ENCODE results near the gene ATP6V0B. TPM values are rescaled to one million over a fixed set of nuclear protein-coding genes. Genes with fewer than 3 reads are reported as not detected.

The ATP6V0B gene
- total and polyA plus RNA-seq, 4 donors: 69.5 to 277 (median 129) TPM

DNA sequence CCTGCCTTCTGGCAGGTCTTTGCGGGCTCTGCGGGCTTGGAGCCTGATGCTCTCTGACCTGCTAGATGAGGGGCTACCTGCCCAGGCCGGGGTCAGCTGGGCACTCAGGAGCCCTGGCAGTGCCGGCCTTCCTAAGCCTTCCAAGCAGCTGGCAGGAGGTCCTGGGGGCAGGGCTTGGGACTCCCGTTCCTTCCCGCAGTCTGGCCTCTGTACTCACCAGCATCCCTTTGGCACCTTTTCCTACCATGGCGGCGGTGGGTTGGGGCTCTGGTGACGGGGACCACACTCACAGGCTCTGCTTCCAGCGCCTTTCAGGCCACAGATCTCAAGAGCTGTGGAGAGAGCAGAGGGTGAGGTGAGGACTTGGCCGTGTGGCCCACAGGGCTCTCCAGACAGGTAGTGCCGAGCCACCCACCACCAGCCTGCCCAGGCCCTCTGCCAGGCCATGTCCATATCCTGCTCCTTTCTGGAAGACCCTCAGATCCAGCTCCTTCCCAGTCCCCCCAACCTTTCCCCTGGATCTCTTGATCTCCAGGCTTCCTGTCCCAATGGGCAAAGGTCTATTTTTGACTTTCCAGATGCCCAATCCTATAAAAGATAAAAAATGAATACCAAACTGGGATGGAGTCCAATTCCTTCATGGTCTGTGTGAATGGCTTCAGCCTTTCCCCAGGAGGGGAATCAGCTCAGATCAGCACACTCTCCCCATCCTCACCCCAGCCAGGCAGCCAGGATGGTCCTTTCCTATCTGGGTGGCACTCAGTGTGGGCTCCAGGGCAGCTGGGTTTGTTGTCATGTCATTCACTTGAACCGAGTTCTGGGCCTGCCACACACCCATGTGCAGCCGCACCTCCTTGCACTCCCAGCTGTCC is 49.5 kb downstream of the ATP6V0B start:
- no peak overlapping the region for H3K27ac ChIP-seq (ENCODE audit: low read depth in 1 of 2, low read length in 2 of 2)
- TF ChIP-seq EGR1 (IDR thresholded peaks at IDR 0.05; ENCODE audit: low read depth in 2 of 2): no peak
- TF ChIP-seq HNF4A (conservative IDR thresholded peaks at IDR 0.05): no peak
- no peak for TF ChIP-seq YY1 (IDR thresholded peaks at IDR 0.05)
- TF ChIP-seq, protein P1, sequence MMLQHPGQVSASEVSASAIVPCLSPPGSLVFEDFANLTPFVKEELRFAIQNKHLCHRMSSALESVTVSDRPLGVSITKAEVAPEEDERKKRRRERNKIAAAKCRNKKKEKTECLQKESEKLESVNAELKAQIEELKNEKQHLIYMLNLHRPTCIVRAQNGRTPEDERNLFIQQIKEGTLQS (IDR thresholded peaks at IDR 0.05): no peak
- TF ChIP-seq HNF4G (IDR thresholded peaks at IDR 0.05): no peak
- no peak for TF ChIP-seq FOXA1 (IDR thresholded peaks at IDR 0.05)
- TF ChIP-seq, protein P2, sequence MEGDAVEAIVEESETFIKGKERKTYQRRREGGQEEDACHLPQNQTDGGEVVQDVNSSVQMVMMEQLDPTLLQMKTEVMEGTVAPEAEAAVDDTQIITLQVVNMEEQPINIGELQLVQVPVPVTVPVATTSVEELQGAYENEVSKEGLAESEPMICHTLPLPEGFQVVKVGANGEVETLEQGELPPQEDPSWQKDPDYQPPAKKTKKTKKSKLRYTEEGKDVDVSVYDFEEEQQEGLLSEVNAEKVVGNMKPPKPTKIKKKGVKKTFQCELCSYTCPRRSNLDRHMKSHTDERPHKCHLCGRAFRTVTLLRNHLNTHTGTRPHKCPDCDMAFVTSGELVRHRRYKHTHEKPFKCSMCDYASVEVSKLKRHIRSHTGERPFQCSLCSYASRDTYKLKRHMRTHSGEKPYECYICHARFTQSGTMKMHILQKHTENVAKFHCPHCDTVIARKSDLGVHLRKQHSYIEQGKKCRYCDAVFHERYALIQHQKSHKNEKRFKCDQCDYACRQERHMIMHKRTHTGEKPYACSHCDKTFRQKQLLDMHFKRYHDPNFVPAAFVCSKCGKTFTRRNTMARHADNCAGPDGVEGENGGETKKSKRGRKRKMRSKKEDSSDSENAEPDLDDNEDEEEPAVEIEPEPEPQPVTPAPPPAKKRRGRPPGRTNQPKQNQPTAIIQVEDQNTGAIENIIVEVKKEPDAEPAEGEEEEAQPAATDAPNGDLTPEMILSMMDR (IDR thresholded peaks at IDR 0.05; ENCODE audit: low read depth, low read length, missing input control): no peak
- no peak for TF ChIP-seq FOXA2 (IDR thresholded peaks at IDR 0.05)
- TF ChIP-seq JUND (IDR thresholded peaks at IDR 0.05): no peak
- no peak for TF ChIP-seq NR2F2 (IDR thresholded peaks at IDR 0.05)
- H3K4me1 ChIP-seq (ENCODE audit: control insufficient read depth in 4 of 4, insufficient read depth in 4 of 4, low read length in 3 of 4): peaks cover 0 to under 1% (median 0%) of the 10 kb centered on the region in 4 donors
- WGBS: 92% methylated on average over 14 of the region's 14 CpGs
- no peaks in the 10 kb centered on the region for H3K9me3 ChIP-seq (ENCODE audit: control insufficient read depth in 4 of 4, low read length in 3 of 4)
- H3K36me3 ChIP-seq (ENCODE audit: control insufficient read depth in 4 of 4, insufficient read depth in 3 of 4, low read depth in 1 of 4, low read length in 3 of 4): no peaks in the 10 kb centered on the region
- H3K9ac ChIP-seq (ENCODE audit: low read depth in 1 of 2, low read length in 2 of 2): no peak overlapping the region
- no peak overlapping the region for H3K4me3 ChIP-seq (ENCODE audit: low read depth in 1 of 3, low read length in 3 of 3)
- no peak for DNase-seq (ENCODE audit: low spot score)
- no peaks in the 10 kb centered on the region for H3K27me3 ChIP-seq (ENCODE audit: control insufficient read depth in 4 of 4, insufficient read depth in 4 of 4, low read length in 3 of 4)

DNA sequence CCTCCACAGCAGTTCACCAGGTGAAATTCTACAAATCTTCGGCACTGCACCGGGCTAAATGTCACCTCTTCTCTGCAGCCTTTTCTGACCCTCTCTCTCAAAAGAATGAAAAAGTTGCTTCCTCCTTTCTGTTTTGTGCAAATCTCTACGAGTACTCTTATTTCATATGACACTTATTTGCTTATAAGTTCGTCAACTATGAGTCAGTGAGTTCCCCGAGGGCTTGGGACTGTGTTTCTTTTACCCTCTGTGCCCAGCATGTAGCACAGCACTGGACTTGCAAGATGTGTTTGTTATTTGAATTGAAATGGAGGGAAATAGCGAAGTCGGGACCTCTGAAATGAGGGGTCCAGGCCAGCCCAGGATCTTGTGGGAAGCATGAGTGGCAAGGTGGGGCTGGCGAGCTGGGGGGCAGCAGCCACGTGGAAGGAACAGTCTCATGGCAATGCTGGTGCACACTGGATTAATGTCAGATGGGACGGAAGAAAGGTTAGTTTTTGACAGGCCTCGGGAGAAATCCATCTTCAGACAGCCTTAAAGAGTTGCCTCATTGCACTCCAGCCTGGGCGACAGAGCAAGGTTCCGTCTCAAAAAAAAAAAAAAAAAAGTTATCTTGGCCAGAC is 50.3 kb downstream of the ATP6V0B start:
- Histone ChIP-seq H3K27me3 (ENCODE audit: control insufficient read depth in 4 of 4, insufficient read depth in 4 of 4, low read length in 3 of 4) (no peaks in the 10 kb centered on the region), H3K9ac (ENCODE audit: low read depth in 1 of 2, low read length in 2 of 2) (no peak overlapping the region), H3K4me3 (ENCODE audit: low read depth in 1 of 3, low read length in 3 of 3) (no peak overlapping the region), H3K4me1 (ENCODE audit: control insufficient read depth in 4 of 4, insufficient read depth in 4 of 4, low read length in 3 of 4) (peaks cover 0 to 7% (median 4%) of the 10 kb centered on the region in 4 donors), H3K36me3 (ENCODE audit: control insufficient read depth in 4 of 4, insufficient read depth in 3 of 4, low read depth in 1 of 4, low read length in 3 of 4) (no peaks in the 10 kb centered on the region), H3K9me3 (ENCODE audit: control insufficient read depth in 4 of 4, low read length in 3 of 4) (no peaks in the 10 kb centered on the region), H3K27ac (ENCODE audit: low read depth in 1 of 2, low read length in 2 of 2) (no peak overlapping the region)
- TF ChIP-seq RXRA (IDR thresholded peaks at IDR 0.05): no peak
- TF ChIP-seq, protein P3, sequence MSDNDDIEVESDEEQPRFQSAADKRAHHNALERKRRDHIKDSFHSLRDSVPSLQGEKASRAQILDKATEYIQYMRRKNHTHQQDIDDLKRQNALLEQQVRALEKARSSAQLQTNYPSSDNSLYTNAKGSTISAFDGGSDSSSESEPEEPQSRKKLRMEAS (IDR thresholded peaks at IDR 0.05): no peak
- TF ChIP-seq NR2F2 (IDR thresholded peaks at IDR 0.05): no peak
- TF ChIP-seq JUND (IDR thresholded peaks at IDR 0.05): no peak
- TF ChIP-seq HNF4A (conservative IDR thresholded peaks at IDR 0.05): no peak
- no peak for TF ChIP-seq FOXA1 (IDR thresholded peaks at IDR 0.05)
- TF ChIP-seq, protein P4, sequence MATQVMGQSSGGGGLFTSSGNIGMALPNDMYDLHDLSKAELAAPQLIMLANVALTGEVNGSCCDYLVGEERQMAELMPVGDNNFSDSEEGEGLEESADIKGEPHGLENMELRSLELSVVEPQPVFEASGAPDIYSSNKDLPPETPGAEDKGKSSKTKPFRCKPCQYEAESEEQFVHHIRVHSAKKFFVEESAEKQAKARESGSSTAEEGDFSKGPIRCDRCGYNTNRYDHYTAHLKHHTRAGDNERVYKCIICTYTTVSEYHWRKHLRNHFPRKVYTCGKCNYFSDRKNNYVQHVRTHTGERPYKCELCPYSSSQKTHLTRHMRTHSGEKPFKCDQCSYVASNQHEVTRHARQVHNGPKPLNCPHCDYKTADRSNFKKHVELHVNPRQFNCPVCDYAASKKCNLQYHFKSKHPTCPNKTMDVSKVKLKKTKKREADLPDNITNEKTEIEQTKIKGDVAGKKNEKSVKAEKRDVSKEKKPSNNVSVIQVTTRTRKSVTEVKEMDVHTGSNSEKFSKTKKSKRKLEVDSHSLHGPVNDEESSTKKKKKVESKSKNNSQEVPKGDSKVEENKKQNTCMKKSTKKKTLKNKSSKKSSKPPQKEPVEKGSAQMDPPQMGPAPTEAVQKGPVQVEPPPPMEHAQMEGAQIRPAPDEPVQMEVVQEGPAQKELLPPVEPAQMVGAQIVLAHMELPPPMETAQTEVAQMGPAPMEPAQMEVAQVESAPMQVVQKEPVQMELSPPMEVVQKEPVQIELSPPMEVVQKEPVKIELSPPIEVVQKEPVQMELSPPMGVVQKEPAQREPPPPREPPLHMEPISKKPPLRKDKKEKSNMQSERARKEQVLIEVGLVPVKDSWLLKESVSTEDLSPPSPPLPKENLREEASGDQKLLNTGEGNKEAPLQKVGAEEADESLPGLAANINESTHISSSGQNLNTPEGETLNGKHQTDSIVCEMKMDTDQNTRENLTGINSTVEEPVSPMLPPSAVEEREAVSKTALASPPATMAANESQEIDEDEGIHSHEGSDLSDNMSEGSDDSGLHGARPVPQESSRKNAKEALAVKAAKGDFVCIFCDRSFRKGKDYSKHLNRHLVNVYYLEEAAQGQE (IDR thresholded peaks at IDR 0.05): no peak
- TF ChIP-seq, protein P5, sequence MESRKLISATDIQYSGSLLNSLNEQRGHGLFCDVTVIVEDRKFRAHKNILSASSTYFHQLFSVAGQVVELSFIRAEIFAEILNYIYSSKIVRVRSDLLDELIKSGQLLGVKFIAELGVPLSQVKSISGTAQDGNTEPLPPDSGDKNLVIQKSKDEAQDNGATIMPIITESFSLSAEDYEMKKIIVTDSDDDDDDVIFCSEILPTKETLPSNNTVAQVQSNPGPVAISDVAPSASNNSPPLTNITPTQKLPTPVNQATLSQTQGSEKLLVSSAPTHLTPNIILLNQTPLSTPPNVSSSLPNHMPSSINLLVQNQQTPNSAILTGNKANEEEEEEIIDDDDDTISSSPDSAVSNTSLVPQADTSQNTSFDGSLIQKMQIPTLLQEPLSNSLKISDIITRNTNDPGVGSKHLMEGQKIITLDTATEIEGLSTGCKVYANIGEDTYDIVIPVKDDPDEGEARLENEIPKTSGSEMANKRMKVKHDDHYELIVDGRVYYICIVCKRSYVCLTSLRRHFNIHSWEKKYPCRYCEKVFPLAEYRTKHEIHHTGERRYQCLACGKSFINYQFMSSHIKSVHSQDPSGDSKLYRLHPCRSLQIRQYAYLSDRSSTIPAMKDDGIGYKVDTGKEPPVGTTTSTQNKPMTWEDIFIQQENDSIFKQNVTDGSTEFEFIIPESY (IDR thresholded peaks at IDR 0.05): no peak
- TF ChIP-seq, protein P1 (IDR thresholded peaks at IDR 0.05): no peak
- TF ChIP-seq HNF4G (IDR thresholded peaks at IDR 0.05): no peak
- TF ChIP-seq RAD21 (IDR thresholded peaks at IDR 0.05): no peak
- TF ChIP-seq FOXA2 (IDR thresholded peaks at IDR 0.05): no peak
- TF ChIP-seq SP1 (IDR thresholded peaks at IDR 0.05): no peak
- TF ChIP-seq GABPA (IDR thresholded peaks at IDR 0.05 in 1 of 2, conservative IDR thresholded peaks at IDR 0.05 in 1 of 2): no peak
- TF ChIP-seq EGR1 (IDR thresholded peaks at IDR 0.05; ENCODE audit: low read depth in 2 of 2): no peak
- TF ChIP-seq TAF1 (conservative IDR thresholded peaks at IDR 0.05): no peak
- TF ChIP-seq, protein P2 (IDR thresholded peaks at IDR 0.05; ENCODE audit: low read depth, low read length, missing input control): no peak
- TF ChIP-seq YY1 (IDR thresholded peaks at IDR 0.05): no peak
- 89% methylated on average over 13 of the region's 13 CpGs for WGBS
- DNase-seq (ENCODE audit: low spot score): no peak

Data from liver (tissue), 9 donors.